Hematopoietic multipotent progenitor cell treated with erythropoietin and hydrocortisone succinate and interleukin-3 and kit ligand, for 8 days (in vitro differentiated cells): Measurements from ENCODE around the gene DOCK8.

Experiments used
- DNase-seq: peaks from one replicate; pipeline ENCODE4 v3.0.0-alpha.2; 2015

The DOCK8 gene

DNA sequence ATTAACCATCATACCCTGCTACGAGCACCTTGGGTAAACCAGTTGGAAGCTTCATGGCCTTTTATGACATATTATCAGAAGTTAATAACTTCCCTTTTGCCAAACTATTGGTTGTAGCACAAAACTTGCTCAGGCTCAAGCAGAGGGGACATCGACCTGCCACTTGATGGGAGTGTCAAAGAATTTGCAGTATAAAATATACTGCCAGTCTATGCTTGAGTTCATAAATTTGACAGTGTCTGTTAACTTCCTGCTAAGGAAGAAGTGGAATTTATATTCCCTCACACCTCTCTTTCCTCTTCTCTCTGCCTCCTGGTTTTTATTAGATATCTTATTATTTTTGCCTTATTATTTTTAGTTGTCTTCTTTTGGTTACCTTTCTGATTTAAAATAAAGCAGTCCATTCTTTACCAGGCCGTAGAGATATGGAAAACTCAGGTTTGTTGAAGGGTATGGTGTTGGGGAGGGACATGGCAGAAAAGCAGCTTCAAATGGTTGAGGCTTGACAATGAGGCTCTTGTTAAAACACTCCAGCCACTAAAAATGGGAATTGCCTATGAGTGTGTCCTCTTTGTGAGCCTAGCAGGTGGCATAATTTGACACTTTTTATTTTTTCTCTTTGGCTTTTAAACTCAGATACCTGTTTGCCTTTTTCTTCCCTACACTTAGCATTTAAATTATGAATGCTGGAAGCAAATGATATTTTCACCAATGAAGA, 298.0 kb downstream of the DOCK8 start:
- DNase-seq = no peak
